GM12892 (cell line): ENCODE data around the gene CMTR1.

Experiments
- POLR2A ChIP-seq: IDR thresholded peaks from 2 replicates; pipeline ENCODE4 v1.6.1; 2011; ENCODE audit warnings: low read depth, low read length, control low read depth
- POLR2AphosphoS5 ChIP-seq: IDR thresholded peaks from 2 replicates; pipeline ENCODE4 v1.6.1; 2011; ENCODE audit warnings: low read depth, low read length, control low read depth
- TAF1 ChIP-seq: IDR thresholded peaks from 2 replicates; pipeline ENCODE4 v1.6.1; 2011; ENCODE audit warnings: low read depth, mild to moderate bottlenecking, control low read depth, low read length, borderline replicate concordance

DNA sequence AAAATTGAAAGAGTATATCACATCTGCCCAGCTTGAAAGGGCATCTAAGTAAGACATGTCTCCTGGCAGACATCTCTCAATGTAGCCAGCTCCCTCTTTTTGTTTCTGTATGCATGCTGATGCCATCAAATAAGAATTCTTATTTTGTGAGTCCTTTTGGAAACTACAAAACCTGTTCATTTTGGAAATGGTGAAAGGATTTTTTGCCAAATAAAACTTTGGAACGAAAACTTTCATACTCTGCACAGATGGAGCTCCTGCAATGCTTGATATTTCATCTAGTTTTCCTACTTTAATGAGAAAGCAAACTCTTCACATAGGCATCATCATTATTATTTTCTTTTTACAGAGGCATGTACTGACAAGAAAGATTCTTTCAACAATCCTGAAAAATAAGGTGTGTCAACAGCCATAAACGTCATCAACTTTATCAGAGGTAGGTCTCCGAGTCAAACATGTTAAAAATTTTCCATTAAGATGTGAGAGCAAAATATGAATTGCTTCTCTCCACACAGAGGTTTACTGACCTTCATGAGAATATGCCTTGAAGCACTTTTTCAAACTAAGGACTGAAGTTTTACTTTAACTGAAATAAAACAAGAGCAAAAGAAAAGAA is 26.2 kb upstream of the CMTR1 start:
- no peak for TF ChIP-seq POLR2A
- TF ChIP-seq POLR2AphosphoS5: no peak
- TF ChIP-seq TAF1: no peak
